Pancreas (tissue), 10 donors: ENCODE data around the gene HELZ. TPM values are rescaled to one million over a fixed set of nuclear protein-coding genes. Genes with fewer than 3 reads are reported as not detected.

Experiments used
- ATAC-seq, 4 donors: fragments of 200-7000 bp; cut with Tn5 transposase; one replicate each; pipeline versions ENCODE4 v1.8.0 to v1.9.1; 2020; ENCODE audit warnings: mild to moderate bottlenecking in 4 of 4, moderate library complexity in 4 of 4
- DNase-seq, 6 donors: peaks; one replicate each; pipeline ENCODE4 v3.0.0-alpha.2; 2020
- FAIRE-seq: peaks from 2 replicates; lab custom pipeline; 2012; peaks lifted over from hg19 to GRCh38; lab: Jason Lieb, UNC
- H3K27ac ChIP-seq, 4 donors: fragments of 200-600 bp; sonication (generic); 1 replicate in 3 of 4; 2 replicates in 1 of 4; pipeline versions ENCODE4 v1.5.0 to v1.8.0; 2020
- H3K27me3 ChIP-seq, 4 donors: fragments of 200-600 bp; one replicate each; pipeline ENCODE4 v1.8.0; 2021
- H3K36me3 ChIP-seq, 3 donors: fragments of 200-600 bp; sonication (generic) in 1 of 3; one replicate each; pipeline versions ENCODE4 v1.5.0 to v1.8.0; 2020 to 2021
- H3K4me1 ChIP-seq, 3 donors: fragments of 200-600 bp; one replicate each; pipeline ENCODE4 v1.8.0; 2021
- H3K4me3 ChIP-seq, 4 donors: fragments of 200-600 bp; sonication (generic) in 2 of 4; one replicate each; pipeline versions ENCODE4 v1.5.0 to v1.8.0; 2020 to 2021
- H3K9me3 ChIP-seq, 4 donors: fragments of 200-600 bp; one replicate each; pipeline ENCODE4 v1.8.0; 2021
- WGBS, 2 donors: extraction: QIAGEN DNeasy Blood & Tissue Kit; methylation state at CpG; one replicate each; pipeline ENCODE4 v1.1.7; 2013; 5-methylcytosine and 5-hydroxymethylcytosine counted together
- intact Hi-C, 3 donors: fragments of 100-400 bp; cut with DNase I; formaldehyde crosslinking; loops; one replicate each; pipeline versions ENCODE4 v1.11.1 to v1.14.2; 2022
- polyA plus RNA-seq, 2 donors: library from polyadenylated mRNA; stranded (reverse); fragments of 200-250 nt; gene quantifications; one replicate each; pipeline ENCODE4 v1.2.3, GENCODE V29; 2013
- total RNA-seq, 6 donors: library from RNA; stranded (reverse); fragmentation: NEBNext Ultra II Directional in 4 of 6; extraction: Animal tissue kit (Norgen Biotek cat#: 25700) in 4 of 6; gene quantifications; one replicate each; pipeline versions ENCODE4 v1.2.1 to v1.2.4, GENCODE V29; 2021 to 2023
- TF ChIP-seq, protein P1 (sequence below), 4 donors: fragments of 200-600 bp; sonication (generic) in 3 of 4; IDR thresholded peaks; one replicate each; pipeline versions ENCODE4 v1.5.0 to v1.8.0; 2021; ENCODE audit warnings: antibody characterized with exemption in 4 of 4
- donor health status: healthy with polysubstance abuse.
- donor health status: DM: no; HTN: no; CAD: no; lungs with moderate emphysema.
- donor health status: DM: no; HTN: no; CAD: no.
- donor health status: control.
- donor health status: control.
- donor health status: Bipolar disorder and iron deficiency.
- donor health status: DM: yes; HTN: yes; CAD: no.
- donor health status: DM: no; HTN: no; CAD: no.
- donor health status: DM: no; HTN: no; CAD: no.
- donor health status: DM: yes; HTN: yes; CAD: no.

Gene HELZ
- total and polyA plus RNA-seq, 8 donors: 4.1 to 36.6 (median 23.9) TPM

DNA sequence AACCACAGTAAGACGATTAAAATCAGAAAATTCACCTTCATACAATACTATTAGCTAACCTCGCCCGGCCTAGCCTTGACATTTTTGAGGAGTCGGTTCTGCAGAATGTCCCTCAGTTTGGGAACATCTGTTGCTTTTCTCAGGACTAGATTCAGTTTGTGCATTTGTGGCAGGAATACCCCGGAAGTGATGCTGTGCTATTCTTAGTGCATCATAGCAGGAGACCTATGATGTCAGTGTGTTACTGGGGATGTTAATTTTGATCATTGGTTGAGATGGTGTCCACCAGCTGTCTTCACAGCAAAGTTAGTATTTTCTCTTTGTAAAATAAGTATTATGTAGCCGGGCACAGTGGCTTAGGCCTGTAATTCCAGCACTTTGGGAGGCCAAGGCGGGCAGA, 21.5 kb upstream of the HELZ start:
- Histone ChIP-seq H3K9me3 (no peaks in the 10 kb centered on the region), H3K27ac (no peak overlapping the region), H3K4me1 (no peaks in the 10 kb centered on the region), H3K36me3 (no peaks in the 10 kb centered on the region), H3K4me3 (no peak overlapping the region), H3K27me3 (no peaks in the 10 kb centered on the region)
- intact Hi-C loops: no loop called here
- peak in 1 of 6 donors; percentile 8 for DNase-seq
- TF ChIP-seq, protein P1, sequence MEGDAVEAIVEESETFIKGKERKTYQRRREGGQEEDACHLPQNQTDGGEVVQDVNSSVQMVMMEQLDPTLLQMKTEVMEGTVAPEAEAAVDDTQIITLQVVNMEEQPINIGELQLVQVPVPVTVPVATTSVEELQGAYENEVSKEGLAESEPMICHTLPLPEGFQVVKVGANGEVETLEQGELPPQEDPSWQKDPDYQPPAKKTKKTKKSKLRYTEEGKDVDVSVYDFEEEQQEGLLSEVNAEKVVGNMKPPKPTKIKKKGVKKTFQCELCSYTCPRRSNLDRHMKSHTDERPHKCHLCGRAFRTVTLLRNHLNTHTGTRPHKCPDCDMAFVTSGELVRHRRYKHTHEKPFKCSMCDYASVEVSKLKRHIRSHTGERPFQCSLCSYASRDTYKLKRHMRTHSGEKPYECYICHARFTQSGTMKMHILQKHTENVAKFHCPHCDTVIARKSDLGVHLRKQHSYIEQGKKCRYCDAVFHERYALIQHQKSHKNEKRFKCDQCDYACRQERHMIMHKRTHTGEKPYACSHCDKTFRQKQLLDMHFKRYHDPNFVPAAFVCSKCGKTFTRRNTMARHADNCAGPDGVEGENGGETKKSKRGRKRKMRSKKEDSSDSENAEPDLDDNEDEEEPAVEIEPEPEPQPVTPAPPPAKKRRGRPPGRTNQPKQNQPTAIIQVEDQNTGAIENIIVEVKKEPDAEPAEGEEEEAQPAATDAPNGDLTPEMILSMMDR (IDR thresholded peaks at IDR 0.05): no peak
- 50 to 55% methylated on average over 7 of the region's 7 CpGs for WGBS, 2 donors
- no peak for FAIRE-seq
- ATAC-seq: peak in 1 of 4 donors; percentile 41

DNA sequence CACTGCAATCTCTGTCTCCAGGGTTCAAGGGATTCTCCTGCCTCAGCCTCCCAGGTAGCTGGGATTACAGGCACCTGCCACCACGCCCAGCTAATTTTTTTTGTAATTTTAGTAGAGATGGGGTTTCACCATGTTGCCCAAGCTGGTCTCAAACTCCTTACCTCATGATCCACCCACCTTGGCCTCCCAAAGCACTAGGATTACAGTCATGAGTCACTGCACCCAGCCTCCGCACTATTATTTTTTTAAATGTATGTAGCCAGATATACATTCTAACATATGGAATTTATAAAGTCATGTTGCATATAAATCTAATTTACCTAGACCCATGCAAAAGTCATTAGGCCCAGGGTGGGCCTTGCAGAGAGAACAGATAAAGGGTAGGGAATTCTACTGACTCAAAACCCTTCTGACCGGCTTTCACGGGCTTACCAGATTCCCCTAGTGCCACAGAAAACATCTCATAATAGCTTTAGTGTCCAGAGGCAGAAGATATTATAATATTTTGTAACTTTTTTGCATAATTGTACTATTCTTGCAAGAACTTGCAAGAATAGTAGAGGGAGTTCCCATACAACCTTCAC, 20.5 kb upstream of the HELZ start:
- Histone ChIP-seq H3K27me3 (no peaks in the 10 kb centered on the region), H3K27ac (no peak overlapping the region), H3K9me3 (no peaks in the 10 kb centered on the region), H3K4me3 (no peak overlapping the region), H3K4me1 (peaks cover 0 to 3% (median 0%) of the 10 kb centered on the region in 3 donors), H3K36me3 (no peaks in the 10 kb centered on the region)
- DNase-seq (no peak), FAIRE-seq (no peak), ATAC-seq (no peak)
- WGBS, 2 donors: 96 to 97% methylated on average over 4 of the region's 4 CpGs
- intact Hi-C loops: no loop called here
- TF ChIP-seq, protein P1 (IDR thresholded peaks at IDR 0.05): no peak

DNA sequence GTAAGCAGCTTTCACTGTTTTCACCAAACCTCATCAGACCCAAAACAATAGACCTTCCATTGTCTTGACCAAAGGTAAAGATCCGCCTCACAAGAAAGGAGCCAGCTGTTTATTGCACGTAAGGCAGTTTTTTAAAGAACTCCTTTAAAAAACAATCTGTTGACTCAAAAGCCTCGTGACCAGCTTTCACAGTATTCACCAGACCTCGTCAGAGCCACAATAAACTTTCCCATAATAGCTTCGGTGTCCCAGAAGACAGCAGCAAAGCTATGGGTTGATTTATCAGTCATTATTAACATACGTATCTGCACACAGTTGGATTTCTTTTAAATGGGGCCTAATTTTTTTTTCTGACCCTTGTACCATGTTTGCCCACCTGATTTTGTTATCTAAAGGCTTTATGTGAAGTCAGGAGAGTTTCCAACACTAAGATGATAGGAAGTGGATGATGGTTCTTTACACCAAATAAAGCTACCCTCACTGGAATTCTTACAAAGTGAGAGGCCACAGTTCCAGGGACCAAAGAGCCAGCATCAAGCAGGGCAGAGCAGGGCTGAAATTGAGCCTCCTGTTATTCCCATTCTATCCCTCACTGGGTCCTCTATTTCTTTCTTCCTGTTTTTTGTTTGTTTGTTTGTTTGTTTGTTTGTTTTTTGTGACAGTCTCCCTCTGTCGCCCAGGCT, 17.6 kb upstream of the HELZ start:
- H3K36me3 ChIP-seq: no peaks in the 10 kb centered on the region
- H3K27ac ChIP-seq: no peak overlapping the region
- no peaks in the 10 kb centered on the region for H3K9me3 ChIP-seq
- WGBS, 2 donors: 83 to 89% methylated on average over 7 of the region's 7 CpGs
- no peak for ATAC-seq
- FAIRE-seq: no peak
- no peak overlapping the region for H3K4me3 ChIP-seq
- DNase-seq: no peak
- TF ChIP-seq, protein P1 (IDR thresholded peaks at IDR 0.05): no peak
- intact Hi-C loops: no loop called here
- H3K4me1 ChIP-seq: peaks cover 0 to 4% (median 0%) of the 10 kb centered on the region in 3 donors
- H3K27me3 ChIP-seq: no peaks in the 10 kb centered on the region

DNA sequence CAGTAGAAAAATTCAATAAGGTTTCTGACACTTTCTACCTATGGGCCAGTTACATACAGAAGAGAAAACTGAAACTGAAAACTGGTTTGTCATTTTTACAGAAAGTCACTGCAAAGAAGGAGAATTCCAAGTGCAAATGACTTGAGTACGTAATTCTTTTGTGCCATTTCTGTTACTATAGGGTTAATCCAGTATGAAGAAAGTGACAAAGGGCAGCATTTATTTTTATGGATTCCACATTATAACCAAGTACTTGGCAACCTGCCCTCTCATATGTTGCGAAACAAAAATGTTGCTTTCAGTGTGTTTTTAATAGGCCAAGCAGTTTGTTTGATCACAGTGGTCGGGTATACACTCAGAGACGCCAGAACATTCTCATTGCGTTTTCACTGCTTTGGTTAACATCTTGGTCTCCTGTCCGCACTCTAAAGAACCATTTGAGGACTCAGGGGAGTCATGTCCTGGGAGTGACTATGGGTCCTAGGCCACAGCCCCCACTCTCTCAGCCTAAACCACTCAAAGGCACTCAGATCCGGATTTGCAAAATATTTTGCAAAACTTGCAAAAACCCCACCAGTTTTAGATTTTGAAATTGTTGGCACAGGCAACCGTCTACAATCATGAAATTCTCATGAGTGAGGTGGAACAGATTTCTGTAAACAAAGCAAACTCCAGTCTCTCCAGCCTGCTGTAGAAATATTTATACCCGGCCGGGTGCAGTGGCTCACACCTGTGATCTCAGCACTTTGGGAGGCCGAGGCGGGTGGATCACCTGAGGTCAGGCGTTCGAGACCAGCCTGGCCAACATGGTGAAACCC, 15.4 kb upstream of the HELZ start:
- Histone ChIP-seq H3K36me3 (no peaks in the 10 kb centered on the region), H3K27ac (peak overlapping the region in 3 of 4 donors; percentile 24 to 58 (median 55)), H3K4me1 (peaks cover 0 to 4% (median 0%) of the 10 kb centered on the region in 3 donors), H3K9me3 (no peaks in the 10 kb centered on the region), H3K4me3 (no peak overlapping the region), H3K27me3 (no peaks in the 10 kb centered on the region)
- intact Hi-C loops: no loop called here
- TF ChIP-seq, protein P1 (IDR thresholded peaks at IDR 0.05): no peak
- ATAC-seq: peak in 3 of 4 donors; percentile 58 to 61 (median 61)
- FAIRE-seq: no peak
- peak in 1 of 6 donors; percentile 30 for DNase-seq
- WGBS, 2 donors: 35 to 44% methylated on average over 14 of the region's 14 CpGs
